Duodenal mucosa (tissue), 2 donors: ENCODE results near the gene HTRA1.

Source experiments
- H3K27ac ChIP-seq: one replicate; pipeline ENCODE4 v1.7.0; 2013; ENCODE audit warnings: low read depth, low read length
- H3K27me3 ChIP-seq, 2 donors: one replicate each; pipeline ENCODE4 v1.7.0; 2013; ENCODE audit warnings: low read length in 2 of 2, control low read depth in 1 of 2; ENCODE audit not compliant: insufficient read depth in 2 of 2, control insufficient read depth in 1 of 2
- H3K36me3 ChIP-seq, 2 donors: one replicate each; pipeline ENCODE4 v1.7.0; 2013; ENCODE audit warnings: low read length in 2 of 2, control low read depth in 1 of 2; ENCODE audit not compliant: insufficient read depth in 2 of 2, control insufficient read depth in 1 of 2
- H3K4me1 ChIP-seq, 2 donors: one replicate each; pipeline ENCODE4 v1.7.0; 2013; ENCODE audit warnings: low read length in 2 of 2, control low read depth in 1 of 2; ENCODE audit not compliant: insufficient read depth in 2 of 2, control insufficient read depth in 1 of 2
- H3K4me3 ChIP-seq, 2 donors: one replicate each; pipeline ENCODE4 v1.7.0; 2013; ENCODE audit warnings: low read length in 2 of 2, low read depth in 1 of 2
- H3K9ac ChIP-seq, 2 donors: one replicate each; pipeline ENCODE4 v1.7.0; 2013; ENCODE audit warnings: low read length in 2 of 2, low read depth in 1 of 2
- H3K9me3 ChIP-seq, 2 donors: one replicate each; pipeline ENCODE4 v1.7.0; 2013; ENCODE audit warnings: low read length in 2 of 2, control low read depth in 1 of 2; ENCODE audit not compliant: control insufficient read depth in 1 of 2

HTRA1 gene

GRCh38 chr10:122513053-122513452 is 51.7 kb downstream of the HTRA1 start:
- no peaks in the 10 kb centered on the region for H3K27me3 ChIP-seq
- no peaks in the 10 kb centered on the region for H3K4me1 ChIP-seq
- no peak overlapping the region for H3K4me3 ChIP-seq
- H3K9me3 ChIP-seq, result no peaks in the 10 kb centered on the region
- H3K27ac ChIP-seq, result no peak overlapping the region
- peaks cover 0 to 9% of the 10 kb centered on the region in 2 donors for H3K36me3 ChIP-seq
- no peak overlapping the region for H3K9ac ChIP-seq

- Histone ChIP-seq H3K4me3 (no peak overlapping the region), H3K9ac (no peak overlapping the region)
These were observed 52.9 kb downstream of the HTRA1 start for GRCh38 chr10:122514045-122514840.

GRCh38 chr10:122515022-122515424 is 53.7 kb downstream of the HTRA1 start:
- H3K9me3 ChIP-seq, result no peaks in the 10 kb centered on the region
- peaks cover 0 to 5% of the 10 kb centered on the region in 2 donors for H3K36me3 ChIP-seq
- H3K27me3 ChIP-seq, result no peaks in the 10 kb centered on the region
- H3K4me3 ChIP-seq, result no peak overlapping the region
- no peaks in the 10 kb centered on the region for H3K4me1 ChIP-seq
- no peak overlapping the region for H3K27ac ChIP-seq
- no peak overlapping the region for H3K9ac ChIP-seq

More at GRCh38 chr10:122514045-122514840, 52.9 kb downstream of the HTRA1 start:
- peaks cover 0 to 6% of the 10 kb centered on the region in 2 donors for H3K36me3 ChIP-seq
- no peaks in the 10 kb centered on the region for H3K27me3 ChIP-seq
- H3K4me1 ChIP-seq, result no peaks in the 10 kb centered on the region
- no peaks in the 10 kb centered on the region for H3K9me3 ChIP-seq
- H3K27ac ChIP-seq, result no peak overlapping the region

- Histone ChIP-seq H3K36me3 (no peaks in the 10 kb centered on the region), H3K9ac (no peak overlapping the region), H3K4me1 (no peaks in the 10 kb centered on the region), H3K4me3 (no peak overlapping the region), H3K27me3 (no peaks in the 10 kb centered on the region), H3K9me3 (no peaks in the 10 kb centered on the region), H3K27ac (no peak overlapping the region)
These were observed 54.4 kb downstream of the HTRA1 start for GRCh38 chr10:122515588-122516231.

GRCh38 chr10:122516734-122517133 is 55.4 kb downstream of the HTRA1 start:
- H3K36me3 ChIP-seq, result no peaks in the 10 kb centered on the region

GRCh38 chr10:122519144-122519543 is 57.8 kb downstream of the HTRA1 start:
- Histone ChIP-seq H3K36me3 (no peaks in the 10 kb centered on the region), H3K9me3 (no peaks in the 10 kb centered on the region), H3K9ac (no peak overlapping the region), H3K27ac (no peak overlapping the region), H3K27me3 (no peaks in the 10 kb centered on the region), H3K4me1 (no peaks in the 10 kb centered on the region), H3K4me3 (no peak overlapping the region)

More at GRCh38 chr10:122516734-122517133, 55.4 kb downstream of the HTRA1 start:
- Histone ChIP-seq H3K27me3 (no peaks in the 10 kb centered on the region), H3K9me3 (no peaks in the 10 kb centered on the region), H3K9ac (no peak overlapping the region), H3K4me3 (no peak overlapping the region), H3K27ac (no peak overlapping the region), H3K4me1 (no peaks in the 10 kb centered on the region)

- H3K4me3 ChIP-seq, result no peak overlapping the region
These were observed 58.5 kb downstream of the HTRA1 start for GRCh38 chr10:122519873-122520272.

GRCh38 chr10:122521011-122521410 is 59.7 kb downstream of the HTRA1 start:
- no peak overlapping the region for H3K9ac ChIP-seq
- H3K27me3 ChIP-seq, result no peaks in the 10 kb centered on the region
- H3K9me3 ChIP-seq, result no peaks in the 10 kb centered on the region
- H3K4me1 ChIP-seq, result peaks cover 2% of the 10 kb centered on the region in 2 donors
- H3K27ac ChIP-seq, result no peak overlapping the region
- H3K36me3 ChIP-seq, result no peaks in the 10 kb centered on the region
- H3K4me3 ChIP-seq, result no peak overlapping the region

More at GRCh38 chr10:122519873-122520272, 58.5 kb downstream of the HTRA1 start:
- H3K9ac ChIP-seq, result no peak overlapping the region
- no peaks in the 10 kb centered on the region for H3K36me3 ChIP-seq
- no peak overlapping the region for H3K27ac ChIP-seq
- no peaks in the 10 kb centered on the region for H3K9me3 ChIP-seq
- no peaks in the 10 kb centered on the region for H3K27me3 ChIP-seq
- no peaks in the 10 kb centered on the region for H3K4me1 ChIP-seq

GRCh38 chr10:122524811-122525210 is 63.5 kb downstream of the HTRA1 start:
- H3K36me3 ChIP-seq, result no peaks in the 10 kb centered on the region
- H3K27ac ChIP-seq, result no peak overlapping the region
- H3K27me3 ChIP-seq, result no peaks in the 10 kb centered on the region
- no peak overlapping the region for H3K4me3 ChIP-seq
- H3K4me1 ChIP-seq, result peaks cover 22 to 40% of the 10 kb centered on the region in 2 donors
- H3K9me3 ChIP-seq, result no peaks in the 10 kb centered on the region
- H3K9ac ChIP-seq, result no peak overlapping the region

- H3K27ac ChIP-seq, result no peak overlapping the region
- H3K9ac ChIP-seq, result no peak overlapping the region
- H3K4me1 ChIP-seq, result peaks cover 23 to 45% of the 10 kb centered on the region in 2 donors
- H3K4me3 ChIP-seq, result peak overlapping the region in 1 of 2 donors; percentile 12
- H3K9me3 ChIP-seq, result no peaks in the 10 kb centered on the region
- no peaks in the 10 kb centered on the region for H3K27me3 ChIP-seq
- no peaks in the 10 kb centered on the region for H3K36me3 ChIP-seq
These were observed 64.4 kb downstream of the HTRA1 start for GRCh38 chr10:122525788-122526187.
